Fibroblast of upper back skin (primary cell): ENCODE results near the gene NSD2.
"Not testable (repeated sequence)": the region's sequence is repeated elsewhere in the genome, so short reads cannot be mapped to it uniquely, and the experiment has no call there.

ENCODE experiments used
- DNase-seq: peaks from one replicate; pipeline ENCODE4 v3.0.0-alpha.2; 2013

Gene NSD2

DNA sequence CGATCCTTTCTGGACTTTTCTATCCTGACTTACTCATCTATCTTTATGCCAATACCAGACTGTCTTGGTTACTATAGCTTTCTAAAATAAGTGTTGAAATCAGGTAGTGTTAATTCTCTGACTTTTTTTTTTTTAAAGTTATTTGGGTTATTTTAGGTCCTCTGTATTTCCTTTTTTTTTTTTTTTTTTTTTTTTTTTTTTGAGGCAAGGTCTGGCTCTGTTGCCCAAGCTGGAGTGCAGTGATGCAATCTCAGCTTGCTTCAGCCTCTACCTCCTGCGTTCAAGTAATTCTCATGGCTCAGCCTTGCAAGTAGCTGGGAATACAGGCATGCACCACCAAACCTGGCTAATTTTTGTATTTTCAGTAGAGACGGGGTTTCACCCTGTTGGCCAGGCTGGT, 140.4 kb downstream of the NSD2 start:
- DNase-seq = no peak

DNA sequence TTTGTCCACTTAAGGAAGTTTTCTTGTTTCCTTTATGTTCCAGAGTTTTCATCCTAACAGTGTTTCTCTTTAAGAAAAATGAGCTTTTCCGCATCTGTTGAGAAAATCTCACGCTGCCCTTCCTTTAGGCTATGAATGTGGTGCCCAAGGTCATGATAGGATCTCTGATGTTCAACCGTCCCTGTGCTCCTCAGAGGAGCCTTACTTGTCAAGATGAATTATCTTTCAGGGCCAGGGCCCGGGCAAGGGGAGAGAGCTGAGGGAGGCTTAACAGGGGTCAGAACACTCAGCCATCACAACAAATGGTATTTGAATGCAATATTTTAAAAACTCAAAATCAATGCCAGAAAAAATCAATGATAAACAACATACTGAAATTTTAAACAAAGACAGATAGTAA, 143.8 kb downstream of the NSD2 start:
- no peak for DNase-seq

DNA sequence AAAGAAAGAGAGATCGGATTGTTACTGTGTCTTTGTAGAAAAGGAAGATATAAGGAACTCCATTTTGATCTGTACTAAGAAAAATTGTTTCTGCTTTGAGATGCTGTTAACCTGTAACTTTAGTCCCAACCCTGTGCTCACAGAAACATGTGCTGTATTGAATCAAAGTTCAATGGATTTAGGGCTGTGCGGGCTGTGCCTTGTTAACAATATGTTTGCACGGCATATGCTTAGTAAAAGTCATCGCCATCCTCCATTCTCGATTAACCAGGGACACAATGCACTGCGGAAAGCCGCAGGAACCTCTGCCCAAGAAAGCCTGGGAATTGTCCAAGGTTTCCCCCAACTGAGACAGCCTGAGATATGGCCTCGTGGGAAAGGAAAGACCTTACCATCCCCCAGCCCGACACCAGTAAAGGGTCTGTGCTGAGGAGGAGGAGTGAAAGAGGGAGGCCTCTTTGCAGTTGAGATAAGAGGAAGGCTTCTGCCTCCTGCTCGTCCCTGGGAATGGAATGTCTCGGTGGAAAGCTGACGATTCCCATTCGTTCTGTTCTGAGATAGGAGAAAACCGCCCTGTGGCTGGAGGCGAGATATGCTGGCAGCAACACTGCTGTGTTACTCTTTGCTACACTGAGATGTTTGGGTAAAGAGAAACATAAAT, 150.3 kb downstream of the NSD2 start:
- DNase-seq = not testable (repeated sequence)

DNA sequence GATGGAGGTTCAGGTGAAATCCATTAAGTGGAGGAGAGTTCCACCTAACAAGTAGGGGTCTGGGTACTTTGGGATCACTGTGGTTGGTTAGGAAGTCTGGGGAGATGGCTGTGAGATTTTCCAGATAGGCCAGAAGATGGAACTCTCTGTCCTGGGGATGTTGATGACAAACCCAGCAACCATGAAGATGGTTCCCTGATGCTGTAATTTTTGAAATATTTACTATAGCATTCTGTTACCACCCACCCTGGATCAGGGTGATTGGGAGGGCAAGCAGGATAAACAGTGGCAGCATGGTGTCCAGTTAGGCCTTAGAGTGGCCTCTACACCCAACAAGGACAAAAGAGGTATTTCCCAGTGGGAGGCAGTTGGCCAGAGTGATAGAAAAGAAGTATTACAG, 153.5 kb downstream of the NSD2 start:
- DNase-seq = no peak

DNA sequence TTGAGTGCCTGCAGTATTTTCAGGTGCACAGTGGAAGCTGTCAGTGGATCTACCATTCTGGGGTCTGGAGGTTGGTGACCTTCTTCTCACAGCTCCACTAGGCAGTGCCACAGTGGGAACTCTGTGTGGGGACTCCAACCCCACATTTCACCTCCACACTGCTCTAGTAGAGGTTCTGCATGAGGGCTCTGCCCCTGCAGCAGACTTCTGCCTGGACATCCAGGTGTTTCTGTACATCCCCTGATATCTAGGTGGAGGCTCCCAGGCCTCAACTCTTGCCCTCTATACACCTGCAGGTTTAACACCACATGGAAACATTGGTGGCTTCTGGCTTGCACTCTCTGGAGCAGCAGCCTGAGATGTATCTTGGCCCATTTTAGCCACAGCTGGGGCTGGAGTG, 154.6 kb downstream of the NSD2 start:
- DNase-seq = no peak

DNA sequence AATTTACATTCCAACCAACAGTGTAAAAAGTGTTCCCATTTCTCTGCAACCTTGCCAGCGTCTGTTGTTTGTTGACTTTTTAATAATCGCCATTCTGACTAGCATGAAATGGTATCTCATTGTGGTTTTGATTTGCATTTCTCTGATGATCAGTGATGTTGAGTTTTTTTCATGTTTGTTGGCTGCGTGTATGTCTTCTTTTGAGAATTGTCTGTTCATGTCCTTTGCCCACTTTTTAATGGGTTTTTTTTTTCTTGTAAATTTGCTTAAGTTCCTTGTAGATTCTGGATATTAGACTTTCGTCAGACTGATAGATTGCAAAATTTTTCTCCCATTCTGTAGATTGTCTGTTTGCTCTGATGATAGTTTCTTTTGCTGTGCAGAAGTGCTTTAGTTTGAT, 155.9 kb downstream of the NSD2 start:
- not testable (repeated sequence) for DNase-seq

DNA sequence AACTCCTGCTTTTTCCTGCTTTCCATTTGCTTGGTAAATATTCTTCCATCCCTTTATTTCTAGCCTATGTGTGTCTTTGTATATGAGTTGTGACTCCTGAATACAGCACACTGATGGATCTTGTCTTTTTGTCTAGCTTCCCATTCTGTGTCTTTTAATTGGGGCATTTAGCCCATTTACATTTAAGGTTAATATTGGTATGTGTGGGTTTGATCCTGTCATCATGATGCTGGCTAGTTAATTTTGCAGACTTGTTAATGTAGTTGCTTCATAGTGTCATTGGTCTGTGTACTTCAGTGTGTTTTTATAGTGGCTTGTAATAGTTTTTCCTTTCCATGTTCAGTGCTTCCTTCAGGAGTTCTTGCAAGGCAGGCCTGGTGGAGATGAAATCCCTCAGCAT, 160.0 kb downstream of the NSD2 start:
- DNase-seq = not testable (repeated sequence)
